Measurements from ENCODE around the gene SDK1. TPM values are rescaled to one million over a fixed set of nuclear protein-coding genes. Genes with fewer than 3 reads are reported as not detected.

SDK1 gene
- total and polyA plus RNA-seq, 11 donors = 2.2 to 5.8 (median 3.4) TPM

DNA sequence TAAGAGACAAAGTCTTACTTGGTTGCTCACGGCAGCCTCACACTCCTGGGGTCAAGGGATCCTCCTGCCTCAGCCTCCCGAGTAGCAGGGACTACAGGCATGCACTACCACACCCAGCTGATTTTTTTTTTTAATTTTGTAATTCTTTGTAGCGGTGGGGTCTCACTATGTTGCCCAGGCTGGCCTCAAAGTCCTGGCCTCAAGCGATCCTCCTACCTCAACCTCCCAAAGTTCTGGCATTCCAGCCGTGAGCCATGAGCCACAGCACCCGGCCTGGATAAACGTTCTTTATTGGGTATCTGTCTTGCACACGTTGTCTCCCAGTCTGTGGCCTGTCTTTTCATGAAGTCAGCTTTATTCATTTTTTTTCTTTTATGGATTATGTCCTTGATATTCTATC is 744.9 kb downstream of the SDK1 start:
- H3K27me3 ChIP-seq = no peaks in the 10 kb centered on the region
- WGBS, 4 donors = 91 to 95% (median 92%) methylated on average over 8 of the region's 8 CpGs
- no peak overlapping the region for H3K27ac ChIP-seq
- TF ChIP-seq, protein P1, sequence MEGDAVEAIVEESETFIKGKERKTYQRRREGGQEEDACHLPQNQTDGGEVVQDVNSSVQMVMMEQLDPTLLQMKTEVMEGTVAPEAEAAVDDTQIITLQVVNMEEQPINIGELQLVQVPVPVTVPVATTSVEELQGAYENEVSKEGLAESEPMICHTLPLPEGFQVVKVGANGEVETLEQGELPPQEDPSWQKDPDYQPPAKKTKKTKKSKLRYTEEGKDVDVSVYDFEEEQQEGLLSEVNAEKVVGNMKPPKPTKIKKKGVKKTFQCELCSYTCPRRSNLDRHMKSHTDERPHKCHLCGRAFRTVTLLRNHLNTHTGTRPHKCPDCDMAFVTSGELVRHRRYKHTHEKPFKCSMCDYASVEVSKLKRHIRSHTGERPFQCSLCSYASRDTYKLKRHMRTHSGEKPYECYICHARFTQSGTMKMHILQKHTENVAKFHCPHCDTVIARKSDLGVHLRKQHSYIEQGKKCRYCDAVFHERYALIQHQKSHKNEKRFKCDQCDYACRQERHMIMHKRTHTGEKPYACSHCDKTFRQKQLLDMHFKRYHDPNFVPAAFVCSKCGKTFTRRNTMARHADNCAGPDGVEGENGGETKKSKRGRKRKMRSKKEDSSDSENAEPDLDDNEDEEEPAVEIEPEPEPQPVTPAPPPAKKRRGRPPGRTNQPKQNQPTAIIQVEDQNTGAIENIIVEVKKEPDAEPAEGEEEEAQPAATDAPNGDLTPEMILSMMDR (IDR thresholded peaks at IDR 0.05) = no peak
- no peak for TF ChIP-seq POLR2A (IDR thresholded peaks at IDR 0.05)
- ATAC-seq = no peak
- intact Hi-C loops (cut with DNase I) = no loop called here
- no peaks in the 10 kb centered on the region for H3K9me3 ChIP-seq
- H3K4me3 ChIP-seq = no peak overlapping the region
- H3K36me3 ChIP-seq = no peaks in the 10 kb centered on the region
- H3K4me1 ChIP-seq = no peaks in the 10 kb centered on the region
- DNase-seq = no peak

DNA sequence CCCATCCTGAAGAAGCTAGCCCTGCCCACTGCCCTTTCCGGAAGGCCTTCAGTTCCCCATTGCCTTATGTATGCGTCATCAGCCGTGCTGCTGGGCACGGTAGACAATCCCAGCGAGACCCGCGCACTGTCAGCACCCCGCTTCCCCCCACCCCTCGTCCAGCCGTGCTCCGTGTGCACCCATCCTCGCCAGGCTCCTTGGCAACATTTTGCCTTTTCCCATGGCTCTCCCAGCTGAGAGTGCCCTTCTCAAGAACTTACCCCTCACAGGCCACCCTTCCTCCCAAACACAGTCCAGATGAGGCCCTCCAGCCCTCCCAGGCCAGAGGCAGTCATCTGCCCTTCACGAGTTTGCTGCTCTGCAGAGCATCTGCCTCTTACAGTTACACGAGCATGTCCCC is 747.3 kb downstream of the SDK1 start:
- no peaks in the 10 kb centered on the region for H3K27me3 ChIP-seq
- no peak for DNase-seq
- WGBS, 4 donors = 86 to 92% (median 91%) methylated on average over 14 of the region's 14 CpGs

GRCh38 chr7:4049202-4049601 is 748.1 kb downstream of the SDK1 start:
- no peak for DNase-seq
- intact Hi-C loops (cut with DNase I) = no loop called here
- no peaks in the 10 kb centered on the region for H3K4me1 ChIP-seq
- no peak for ATAC-seq
- no peaks in the 10 kb centered on the region for H3K36me3 ChIP-seq
- H3K4me3 ChIP-seq = no peak overlapping the region
- no peak overlapping the region for H3K27ac ChIP-seq
- no peaks in the 10 kb centered on the region for H3K9me3 ChIP-seq
- TF ChIP-seq POLR2A (IDR thresholded peaks at IDR 0.05) = no peak
- TF ChIP-seq, protein P1 (IDR thresholded peaks at IDR 0.05) = no peak
- no peaks in the 10 kb centered on the region for H3K27me3 ChIP-seq
- WGBS, 4 donors = 94 to 96% (median 95%) methylated on average over 13 of the region's 13 CpGs

More for the DNA sequence above, 747.3 kb downstream of the SDK1 start:
- no peaks in the 10 kb centered on the region for H3K4me1 ChIP-seq
- no peak overlapping the region for H3K27ac ChIP-seq
- H3K36me3 ChIP-seq = no peaks in the 10 kb centered on the region
- H3K4me3 ChIP-seq = no peak overlapping the region
- ATAC-seq = no peak
- no peak for TF ChIP-seq POLR2A (IDR thresholded peaks at IDR 0.05)
- TF ChIP-seq, protein P1 (IDR thresholded peaks at IDR 0.05) = no peak
- intact Hi-C loops (cut with DNase I) = no loop called here
- H3K9me3 ChIP-seq = no peaks in the 10 kb centered on the region

DNA sequence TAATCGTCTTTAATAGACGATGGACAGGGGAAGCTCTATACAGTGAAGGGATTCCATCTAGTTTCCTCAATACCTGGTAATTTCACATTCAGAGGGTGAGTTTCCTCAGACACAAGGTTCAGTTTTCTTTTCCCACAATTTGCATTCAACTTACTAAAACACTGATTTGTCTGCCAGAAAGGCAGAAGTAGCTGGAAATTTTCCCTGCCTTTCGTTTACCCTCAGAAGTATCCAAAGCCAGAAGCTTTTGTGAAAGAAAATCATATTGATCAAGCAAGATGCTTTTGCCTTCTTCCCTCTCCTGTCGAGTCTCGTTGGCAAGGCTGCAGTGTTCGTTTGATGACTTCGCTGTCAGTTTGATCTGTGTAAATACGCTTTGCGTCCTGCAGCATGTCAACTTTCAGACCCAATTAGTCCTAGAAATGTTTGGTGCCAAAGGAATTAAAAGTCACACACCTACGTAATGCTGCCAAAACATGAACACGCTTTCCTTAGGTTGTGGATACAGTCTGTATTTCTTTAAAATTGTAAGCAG is 749.1 kb downstream of the SDK1 start:
- no peaks in the 10 kb centered on the region for H3K9me3 ChIP-seq
- intact Hi-C loops (cut with DNase I) = no loop called here
- DNase-seq (no peak), ATAC-seq (no peak)
- 88 to 90% (median 90%) methylated on average over 11 of the region's 11 CpGs for WGBS, 4 donors
- no peaks in the 10 kb centered on the region for H3K36me3 ChIP-seq
- H3K4me1 ChIP-seq = no peaks in the 10 kb centered on the region
- H3K27me3 ChIP-seq = no peaks in the 10 kb centered on the region
- no peak overlapping the region for H3K27ac ChIP-seq
- H3K4me3 ChIP-seq = no peak overlapping the region
- TF ChIP-seq POLR2A (IDR thresholded peaks at IDR 0.05) = no peak
- TF ChIP-seq, protein P1 (IDR thresholded peaks at IDR 0.05) = no peak
